KMS-11 (cell line): ENCODE data around the gene SNX10.
"Not testable (repeated sequence)": the region's sequence is repeated elsewhere in the genome, so short reads cannot be mapped to it uniquely, and the experiment has no call there.

Experiments
- H2AFZ ChIP-seq: fragments of 200-600 bp; sonication (generic); 2 replicates; pipeline ENCODE4 v1.6.1; 2016; ENCODE audit warnings: antibody characterized with exemption, mixed run types, low read depth
- H3K27ac ChIP-seq: fragments of 200-600 bp; sonication (generic); 2 replicates; pipeline ENCODE4 v1.6.1; 2016; ENCODE audit warnings: mild to moderate bottlenecking, mixed run types
- H3K27me3 ChIP-seq: fragments of 200-600 bp; sonication (generic); 2 replicates; pipeline ENCODE4 v1.6.1; 2017; ENCODE audit warnings: mild to moderate bottlenecking, low read depth, mixed run types, moderate library complexity; ENCODE audit not compliant: insufficient read depth
- H3K36me3 ChIP-seq: fragments of 200-600 bp; sonication (generic); 2 replicates; pipeline ENCODE4 v1.6.1; 2017; ENCODE audit warnings: mild to moderate bottlenecking, mixed run types; ENCODE audit not compliant: insufficient read depth
- H3K4me1 ChIP-seq: fragments of 200-600 bp; sonication (generic); 2 replicates; pipeline ENCODE4 v1.6.1; 2016; ENCODE audit warnings: mild to moderate bottlenecking, low read depth, mixed run types; ENCODE audit not compliant: poor library complexity, severe bottlenecking
- H3K4me2 ChIP-seq: fragments of 200-600 bp; sonication (generic); 2 replicates; pipeline ENCODE4 v1.7.0; 2016; ENCODE audit warnings: mild to moderate bottlenecking, mixed run types
- H3K4me3 ChIP-seq: fragments of 200-600 bp; sonication (generic); IDR thresholded peaks from 2 replicates; pipeline ENCODE4 v1.6.1; 2017; ENCODE audit warnings: low read depth, low read length, mixed read lengths; ENCODE audit not compliant: insufficient read depth
- H3K79me2 ChIP-seq: fragments of 200-600 bp; sonication (generic); 2 replicates; pipeline ENCODE4 v1.6.1; 2016; ENCODE audit warnings: low read depth, mixed run types; ENCODE audit not compliant: insufficient read depth
- H3K9ac ChIP-seq: fragments of 200-600 bp; sonication (generic); 2 replicates; pipeline ENCODE4 v1.6.1; 2016; ENCODE audit warnings: mild to moderate bottlenecking, mixed run types
- H4K20me1 ChIP-seq: fragments of 200-600 bp; sonication (generic); 2 replicates; pipeline ENCODE4 v1.6.1; 2016; ENCODE audit warnings: mild to moderate bottlenecking, mixed run types; ENCODE audit not compliant: insufficient read depth
- TF ChIP-seq, protein P1 (sequence below): fragments of 200-600 bp; sonication (generic); conservative IDR thresholded peaks from 2 replicates; pipeline ENCODE4 v1.6.1; 2017; ENCODE audit warnings: low read depth, mild to moderate bottlenecking, antibody characterized with exemption, low read length, moderate library complexity, mixed read lengths

The SNX10 gene, protein sequence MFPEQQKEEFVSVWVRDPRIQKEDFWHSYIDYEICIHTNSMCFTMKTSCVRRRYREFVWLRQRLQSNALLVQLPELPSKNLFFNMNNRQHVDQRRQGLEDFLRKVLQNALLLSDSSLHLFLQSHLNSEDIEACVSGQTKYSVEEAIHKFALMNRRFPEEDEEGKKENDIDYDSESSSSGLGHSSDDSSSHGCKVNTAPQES

DNA sequence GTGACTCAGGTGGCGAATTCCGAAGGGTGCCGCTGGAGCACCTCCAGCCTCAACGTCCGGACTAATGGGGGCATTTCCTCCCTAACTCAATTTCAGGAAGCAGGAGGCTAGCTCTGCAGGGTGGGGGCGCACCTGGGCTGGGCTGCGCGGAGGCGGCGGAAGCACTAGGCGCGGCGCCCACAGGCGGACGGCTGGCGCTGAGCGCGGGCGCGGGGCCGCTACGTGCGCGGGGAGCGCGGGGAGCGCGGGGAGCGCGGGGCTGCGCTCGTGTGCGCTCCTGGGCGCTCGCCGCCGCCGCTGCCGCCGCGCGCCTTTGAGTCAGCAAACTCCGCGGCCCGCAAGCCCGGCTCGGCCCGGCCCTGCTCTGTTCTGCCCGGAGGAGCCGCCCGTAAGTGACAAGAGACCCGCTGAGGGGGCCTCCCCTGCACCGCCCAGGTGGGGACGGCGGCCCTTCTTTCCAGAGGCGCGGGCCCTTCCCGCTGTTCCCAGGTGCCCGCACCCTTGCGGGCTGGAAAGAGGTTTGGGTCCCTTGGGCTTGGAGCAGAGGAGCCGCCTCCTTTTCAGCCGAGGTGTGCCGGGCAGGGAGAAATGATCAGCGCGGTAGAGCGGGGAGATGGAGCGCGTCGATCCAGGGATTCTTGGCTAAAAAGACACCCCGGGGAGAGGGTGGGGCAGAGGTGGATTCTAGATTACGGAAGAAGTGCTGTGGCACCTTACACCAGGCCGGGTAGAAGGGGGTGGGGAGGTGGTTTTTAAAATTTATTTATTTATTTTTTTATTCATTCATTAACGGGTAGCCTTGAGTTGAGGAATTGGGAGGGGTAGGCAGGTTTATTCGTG is at the start of gene SNX10:
Gene SNX10, plus strand, starts transcription at position 164 of the 840 bp plus-strand sequence. CDS start 54,581 bp downstream, outside the sequence.
- Histone ChIP-seq H2AFZ (peak within 1 kb of the TSS; percentile 94), H3K27me3 (no peaks in the 10 kb centered on the region), H3K4me2 (peak within 1 kb of the TSS; percentile 73), H3K27ac (peak within 1 kb of the TSS; percentile 15; the same call in 1 of the 2 replicates), H4K20me1 (no peaks in the 10 kb centered on the region), H3K9ac (peak within 1 kb of the TSS; percentile 60), H3K4me1 (peaks cover 20% of the 10 kb centered on the region), H3K4me3 (no peak within 1 kb of the TSS), H3K36me3 (no peaks in the 10 kb centered on the region), H3K79me2 (no peaks in the 10 kb centered on the region)
- TF ChIP-seq, protein P1, sequence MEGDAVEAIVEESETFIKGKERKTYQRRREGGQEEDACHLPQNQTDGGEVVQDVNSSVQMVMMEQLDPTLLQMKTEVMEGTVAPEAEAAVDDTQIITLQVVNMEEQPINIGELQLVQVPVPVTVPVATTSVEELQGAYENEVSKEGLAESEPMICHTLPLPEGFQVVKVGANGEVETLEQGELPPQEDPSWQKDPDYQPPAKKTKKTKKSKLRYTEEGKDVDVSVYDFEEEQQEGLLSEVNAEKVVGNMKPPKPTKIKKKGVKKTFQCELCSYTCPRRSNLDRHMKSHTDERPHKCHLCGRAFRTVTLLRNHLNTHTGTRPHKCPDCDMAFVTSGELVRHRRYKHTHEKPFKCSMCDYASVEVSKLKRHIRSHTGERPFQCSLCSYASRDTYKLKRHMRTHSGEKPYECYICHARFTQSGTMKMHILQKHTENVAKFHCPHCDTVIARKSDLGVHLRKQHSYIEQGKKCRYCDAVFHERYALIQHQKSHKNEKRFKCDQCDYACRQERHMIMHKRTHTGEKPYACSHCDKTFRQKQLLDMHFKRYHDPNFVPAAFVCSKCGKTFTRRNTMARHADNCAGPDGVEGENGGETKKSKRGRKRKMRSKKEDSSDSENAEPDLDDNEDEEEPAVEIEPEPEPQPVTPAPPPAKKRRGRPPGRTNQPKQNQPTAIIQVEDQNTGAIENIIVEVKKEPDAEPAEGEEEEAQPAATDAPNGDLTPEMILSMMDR: peak; percentile 44

DNA sequence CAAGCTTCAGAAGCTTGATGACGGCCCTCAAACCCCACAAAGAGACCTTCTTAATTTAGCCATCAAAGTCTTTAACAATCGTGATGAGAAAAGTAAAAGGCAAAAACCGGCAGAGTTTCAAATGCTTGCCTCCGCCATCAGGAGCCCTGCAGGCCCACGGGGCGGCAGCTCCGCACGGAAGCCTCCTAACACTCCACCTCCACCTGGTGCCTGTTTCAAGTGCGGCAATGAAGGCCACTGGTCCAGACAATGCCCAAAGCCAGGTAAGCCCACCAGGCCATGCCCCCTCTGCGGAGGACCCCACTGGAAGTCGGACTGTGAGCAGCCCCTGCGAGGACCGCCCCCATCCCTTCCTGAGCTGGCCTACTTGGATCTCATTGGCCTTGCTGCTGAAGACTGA is 46.5 kb upstream of the SNX10 start:
- TF ChIP-seq, protein P1: no peak
- Histone ChIP-seq H3K79me2 (no peaks in the 10 kb centered on the region), H2AFZ (no peak overlapping the region)

DNA sequence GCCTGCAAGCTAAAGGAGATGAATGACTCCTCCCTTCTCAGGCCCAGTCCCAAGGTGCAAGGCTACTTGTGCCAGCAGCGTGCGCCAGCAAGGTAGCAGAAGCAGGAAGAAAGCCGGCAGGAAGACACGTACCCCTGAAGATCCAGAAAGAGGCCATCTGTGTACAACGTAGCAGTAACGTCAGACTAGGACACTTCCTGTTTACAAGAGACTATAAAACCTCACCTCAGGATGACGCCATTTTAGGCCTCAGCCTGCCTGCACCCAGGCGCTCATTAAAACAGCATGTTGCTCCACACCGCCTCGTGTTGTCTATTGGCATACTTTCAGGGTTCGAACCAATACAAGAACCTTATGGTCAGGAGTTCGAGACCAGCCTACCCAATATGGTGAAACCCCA is 41.4 kb upstream of the SNX10 start:
- no peaks in the 10 kb centered on the region for H3K36me3 ChIP-seq
- H3K27me3 ChIP-seq: no peaks in the 10 kb centered on the region
- TF ChIP-seq, protein P1: no peak
- no peaks in the 10 kb centered on the region for H4K20me1 ChIP-seq
- no peak overlapping the region for H3K4me2 ChIP-seq
- no peak overlapping the region for H3K27ac ChIP-seq
- H3K79me2 ChIP-seq: no peaks in the 10 kb centered on the region
- no peak overlapping the region for H3K4me3 ChIP-seq
- no peaks in the 10 kb centered on the region for H3K4me1 ChIP-seq
- H2AFZ ChIP-seq: no peak overlapping the region
- no peak overlapping the region for H3K9ac ChIP-seq

More for the DNA sequence above, 46.5 kb upstream of the SNX10 start:
- Histone ChIP-seq H3K4me2 (no peak overlapping the region), H3K4me1 (no peaks in the 10 kb centered on the region), H3K27ac (no peak overlapping the region), H3K36me3 (no peaks in the 10 kb centered on the region), H3K27me3 (no peaks in the 10 kb centered on the region), H3K4me3 (no peak overlapping the region), H3K9ac (no peak overlapping the region), H4K20me1 (no peaks in the 10 kb centered on the region)

DNA sequence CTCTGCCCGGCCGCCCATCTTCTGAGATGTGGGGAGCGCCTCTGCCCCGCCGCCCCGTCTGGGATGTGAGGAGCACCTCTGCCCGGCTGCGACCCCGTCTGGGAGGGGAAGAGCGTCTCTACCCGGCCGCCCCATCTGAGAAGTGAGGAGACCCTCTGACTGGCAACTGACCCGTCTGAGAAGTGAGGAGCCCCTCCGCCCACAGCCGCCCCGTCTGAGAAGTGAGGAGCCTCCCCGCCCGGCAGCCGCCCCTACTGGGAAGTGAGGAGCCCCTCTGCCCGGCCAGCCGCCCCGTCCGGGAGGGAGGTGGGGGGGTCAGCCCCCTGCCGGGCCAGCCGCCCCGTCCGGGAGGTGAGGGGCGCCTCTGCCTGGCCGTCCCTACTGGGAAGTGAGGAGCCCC is 29.8 kb upstream of the SNX10 start:
- not testable (repeated sequence) for H4K20me1 ChIP-seq

DNA sequence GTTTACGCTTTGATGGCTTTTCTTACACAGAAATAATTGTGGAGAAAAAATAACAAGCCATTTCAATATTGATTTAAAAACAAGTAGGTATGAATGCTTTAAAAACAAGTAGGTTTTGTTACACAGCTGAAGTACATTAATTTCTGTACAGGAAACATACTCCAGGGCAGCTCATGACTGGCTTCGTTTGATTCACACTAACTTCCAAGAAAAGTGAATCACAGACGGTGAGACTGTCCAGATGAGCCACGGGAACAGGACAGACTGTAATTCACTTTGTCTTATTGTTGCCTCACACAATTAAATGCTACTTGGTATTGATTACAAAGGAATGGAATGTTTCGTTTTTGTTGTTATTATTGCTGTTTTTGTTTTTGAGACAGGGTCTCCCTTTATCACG is 26.6 kb upstream of the SNX10 start:
- Histone ChIP-seq H4K20me1 (no peaks in the 10 kb centered on the region), H3K27me3 (no peaks in the 10 kb centered on the region), H3K4me3 (no peak overlapping the region), H3K4me1 (no peaks in the 10 kb centered on the region), H2AFZ (no peak overlapping the region), H3K36me3 (no peaks in the 10 kb centered on the region), H3K79me2 (no peaks in the 10 kb centered on the region), H3K4me2 (no peak overlapping the region), H3K9ac (no peak overlapping the region), H3K27ac (no peak overlapping the region)
- TF ChIP-seq, protein P1: no peak

More for the DNA sequence above, 29.8 kb upstream of the SNX10 start:
- not testable (repeated sequence) for H3K9ac ChIP-seq, H3K4me1 ChIP-seq, H3K4me2 ChIP-seq, H3K27me3 ChIP-seq, H3K27ac ChIP-seq, H3K79me2 ChIP-seq, H3K4me3 ChIP-seq, H3K36me3 ChIP-seq, H2AFZ ChIP-seq
